ENCODE results near the gene C4orf50. TPM values are rescaled to one million over a fixed set of nuclear protein-coding genes. Genes with fewer than 3 reads are reported as not detected.

The C4orf50 gene
- polyA plus RNA-seq, 3 donors: not detected

DNA sequence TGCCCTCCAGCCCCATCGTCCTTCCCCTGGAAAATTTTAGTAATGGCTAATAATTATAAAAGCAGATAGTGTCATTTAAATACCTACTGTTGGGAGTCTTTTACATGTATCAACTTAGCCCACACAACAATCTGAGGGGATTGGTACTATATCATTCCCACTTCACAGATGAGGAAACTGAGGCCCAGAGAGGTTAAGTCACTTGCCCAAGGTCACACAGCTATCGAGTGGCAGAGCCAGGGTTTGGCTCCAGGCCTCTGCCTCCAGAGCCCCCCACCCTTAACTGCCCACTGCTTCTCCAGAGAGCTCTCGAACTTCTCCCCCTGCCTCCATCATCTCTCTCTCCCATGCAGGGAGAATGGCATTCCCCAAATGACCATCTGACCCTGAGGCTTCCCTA is 7.4 kb downstream of the C4orf50 start:
- Histone ChIP-seq H3K9me3 (replicated peaks in 1 of 2; ENCODE audit: control insufficient read depth in 1 of 2, insufficient read depth in 1 of 2, low read length in 2 of 2) (no peaks in the 10 kb centered on the region), H4K20me1 (ENCODE audit: insufficient read depth, low read length) (no peaks in the 10 kb centered on the region), H3K79me2 (ENCODE audit: insufficient read depth, low read length) (no peaks in the 10 kb centered on the region), H3K36me3 (replicated peaks in 1 of 2; ENCODE audit: control insufficient read depth in 1 of 2, insufficient read depth in 2 of 2, low read length in 2 of 2) (no peaks in the 10 kb centered on the region), H3K4me3 (replicated peaks in 1 of 3; ENCODE audit: low read depth in 2 of 3, low read length in 3 of 3) (no peak overlapping the region), H3K4me2 (replicated peaks; ENCODE audit: extremely low read depth, low read length, poor library complexity, severe bottlenecking) (no peak overlapping the region), H2AFZ (ENCODE audit: insufficient read depth, low read depth, low read length, poor library complexity, severe bottlenecking) (no peak overlapping the region), H3K9ac (ENCODE audit: insufficient read depth, low read length, poor library complexity, severe bottlenecking) (no peak overlapping the region), H3K4me1 (ENCODE audit: control insufficient read depth in 1 of 2, insufficient read depth in 2 of 2, low read length in 2 of 2) (no peaks in the 10 kb centered on the region), H3K27ac (ENCODE audit: low read depth in 1 of 2, low read length in 2 of 2) (no peak overlapping the region), H3K27me3 (ENCODE audit: control insufficient read depth in 2 of 2, insufficient read depth in 2 of 2, low read length in 2 of 2) (peaks cover 0 to 4% of the 10 kb centered on the region in 2 donors)
- intact Hi-C loops (cut with micrococcal nuclease): no loop called here
- 83% methylated on average over 2 of the region's 3 CpGs for WGBS (ENCODE audit: insufficient coverage)
- Mint-ChIP-seq H3K4me3 (no peak overlapping the region), H3K27ac (no peak overlapping the region), H3K36me3 (no peaks in the 10 kb centered on the region), H3K4me1 (no peaks in the 10 kb centered on the region), H3K27me3 (ENCODE audit: low read depth in 3 of 3) (peaks cover 12 to 26% (median 22%) of the 10 kb centered on the region in 3 donors), H3K9me3 (no peaks in the 10 kb centered on the region)
- TF ChIP-seq, protein P1, sequence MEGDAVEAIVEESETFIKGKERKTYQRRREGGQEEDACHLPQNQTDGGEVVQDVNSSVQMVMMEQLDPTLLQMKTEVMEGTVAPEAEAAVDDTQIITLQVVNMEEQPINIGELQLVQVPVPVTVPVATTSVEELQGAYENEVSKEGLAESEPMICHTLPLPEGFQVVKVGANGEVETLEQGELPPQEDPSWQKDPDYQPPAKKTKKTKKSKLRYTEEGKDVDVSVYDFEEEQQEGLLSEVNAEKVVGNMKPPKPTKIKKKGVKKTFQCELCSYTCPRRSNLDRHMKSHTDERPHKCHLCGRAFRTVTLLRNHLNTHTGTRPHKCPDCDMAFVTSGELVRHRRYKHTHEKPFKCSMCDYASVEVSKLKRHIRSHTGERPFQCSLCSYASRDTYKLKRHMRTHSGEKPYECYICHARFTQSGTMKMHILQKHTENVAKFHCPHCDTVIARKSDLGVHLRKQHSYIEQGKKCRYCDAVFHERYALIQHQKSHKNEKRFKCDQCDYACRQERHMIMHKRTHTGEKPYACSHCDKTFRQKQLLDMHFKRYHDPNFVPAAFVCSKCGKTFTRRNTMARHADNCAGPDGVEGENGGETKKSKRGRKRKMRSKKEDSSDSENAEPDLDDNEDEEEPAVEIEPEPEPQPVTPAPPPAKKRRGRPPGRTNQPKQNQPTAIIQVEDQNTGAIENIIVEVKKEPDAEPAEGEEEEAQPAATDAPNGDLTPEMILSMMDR (IDR thresholded peaks at IDR 0.05): no peak
- no peak for DNase-seq

DNA sequence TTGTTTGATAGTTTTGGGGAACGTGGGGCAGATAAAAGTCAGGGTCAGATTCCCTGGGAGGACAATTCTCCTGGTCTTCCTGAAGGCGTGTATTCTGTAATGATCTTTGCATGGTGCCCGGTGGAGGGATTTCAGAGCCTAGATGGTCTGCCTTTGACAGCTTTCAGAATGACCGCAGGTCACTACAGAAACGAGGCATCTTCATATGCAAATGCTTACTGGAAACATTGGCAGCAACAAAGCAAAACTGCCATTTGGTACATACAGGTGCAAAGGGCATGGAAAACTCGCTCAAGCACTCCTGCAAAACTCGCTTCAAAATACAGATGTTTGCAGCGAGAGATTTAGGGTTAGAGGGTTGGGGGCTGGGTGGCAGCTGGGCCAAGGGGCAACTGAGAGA is 8.8 kb downstream of the C4orf50 start:
- Histone ChIP-seq H3K27ac (ENCODE audit: low read depth in 1 of 2, low read length in 2 of 2) (no peak overlapping the region), H3K4me3 (replicated peaks in 1 of 3; ENCODE audit: low read depth in 2 of 3, low read length in 3 of 3) (no peak overlapping the region), H3K36me3 (replicated peaks in 1 of 2; ENCODE audit: control insufficient read depth in 1 of 2, insufficient read depth in 2 of 2, low read length in 2 of 2) (no peaks in the 10 kb centered on the region), H3K27me3 (ENCODE audit: control insufficient read depth in 2 of 2, insufficient read depth in 2 of 2, low read length in 2 of 2) (peaks cover 0 to 4% of the 10 kb centered on the region in 2 donors), H4K20me1 (ENCODE audit: insufficient read depth, low read length) (no peaks in the 10 kb centered on the region), H3K79me2 (ENCODE audit: insufficient read depth, low read length) (no peaks in the 10 kb centered on the region), H3K9me3 (replicated peaks in 1 of 2; ENCODE audit: control insufficient read depth in 1 of 2, insufficient read depth in 1 of 2, low read length in 2 of 2) (no peaks in the 10 kb centered on the region), H3K9ac (ENCODE audit: insufficient read depth, low read length, poor library complexity, severe bottlenecking) (no peak overlapping the region), H3K4me2 (replicated peaks; ENCODE audit: extremely low read depth, low read length, poor library complexity, severe bottlenecking) (no peak overlapping the region), H2AFZ (ENCODE audit: insufficient read depth, low read depth, low read length, poor library complexity, severe bottlenecking) (no peak overlapping the region), H3K4me1 (ENCODE audit: control insufficient read depth in 1 of 2, insufficient read depth in 2 of 2, low read length in 2 of 2) (no peaks in the 10 kb centered on the region)
- Mint-ChIP-seq H3K27me3 (ENCODE audit: low read depth in 3 of 3) (peaks cover 12 to 26% (median 22%) of the 10 kb centered on the region in 3 donors), H3K4me3 (peak overlapping the region in 1 of 2 donors; percentile 39), H3K27ac (no peak overlapping the region), H3K4me1 (no peaks in the 10 kb centered on the region), H3K36me3 (no peaks in the 10 kb centered on the region), H3K9me3 (no peaks in the 10 kb centered on the region)
- WGBS (ENCODE audit: insufficient coverage): 69% methylated on average over 5 of the region's 8 CpGs
- TF ChIP-seq, protein P1 (IDR thresholded peaks at IDR 0.05): no peak
- no peak for DNase-seq
- intact Hi-C loops (cut with micrococcal nuclease): no loop called here
